Measurements from ENCODE around the gene GNG4.

The GNG4 gene

GRCh38 chr1:235610157-235610556 is 39.4 kb downstream of the GNG4 start (continued):
- no peak for TF ChIP-seq PATZ1 (CRISPR knock-in tag; IDR thresholded peaks at IDR 0.05; ENCODE audit: borderline replicate concordance)
- TF ChIP-seq PPARA (CRISPR knock-in tag; IDR thresholded peaks at IDR 0.05; ENCODE audit: borderline replicate concordance): no peak

GRCh38 chr1:235608278-235608677 is 41.3 kb downstream of the GNG4 start:
- TF ChIP-seq CSRNP3 (CRISPR knock-in tag; IDR thresholded peaks at IDR 0.05) (no peak), ZNF70 (CRISPR knock-in tag; IDR thresholded peaks at IDR 0.05) (no peak), ZC3H10 (CRISPR knock-in tag; IDR thresholded peaks at IDR 0.05) (no peak), ZFP30 (CRISPR knock-in tag; IDR thresholded peaks at IDR 0.05) (no peak), ESRRG (CRISPR knock-in tag; IDR thresholded peaks at IDR 0.05) (no peak), POU6F1 (CRISPR knock-in tag; IDR thresholded peaks at IDR 0.05; ENCODE audit: borderline replicate concordance, low read depth) (no peak), GLIS3 (CRISPR knock-in tag; IDR thresholded peaks at IDR 0.05) (no peak), SNAI2 (CRISPR knock-in tag; IDR thresholded peaks at IDR 0.05) (no peak), ZNF8 (CRISPR knock-in tag; IDR thresholded peaks at IDR 0.05) (no peak), OSR1 (CRISPR knock-in tag; IDR thresholded peaks at IDR 0.05) (no peak), ZNF565 (CRISPR knock-in tag; conservative IDR thresholded peaks at IDR 0.05; ENCODE audit: low read depth) (no peak), PPARA (CRISPR knock-in tag; IDR thresholded peaks at IDR 0.05; ENCODE audit: borderline replicate concordance) (no peak), TCF4 (CRISPR knock-in tag; IDR thresholded peaks at IDR 0.05; ENCODE audit: borderline replicate concordance) (no peak), BACH2 (CRISPR knock-in tag; IDR thresholded peaks at IDR 0.05; ENCODE audit: borderline replicate concordance) (no peak), ISL1 (CRISPR knock-in tag; IDR thresholded peaks at IDR 0.05) (no peak), TSHZ2 (CRISPR knock-in tag; IDR thresholded peaks at IDR 0.05) (no peak), ZFP3 (CRISPR knock-in tag; IDR thresholded peaks at IDR 0.05) (no peak), PATZ1 (CRISPR knock-in tag; IDR thresholded peaks at IDR 0.05; ENCODE audit: borderline replicate concordance) (no peak), CREB5 (CRISPR knock-in tag; IDR thresholded peaks at IDR 0.05; ENCODE audit: low read depth) (no peak), CSDC2 (CRISPR knock-in tag; IDR thresholded peaks at IDR 0.05) (no peak)
- no peak for ATAC-seq

GRCh38 chr1:235607284-235607683 is 42.3 kb downstream of the GNG4 start:
- ATAC-seq: no peak
- TF ChIP-seq CSRNP3 (CRISPR knock-in tag; IDR thresholded peaks at IDR 0.05) (no peak), RARB (CRISPR knock-in tag; IDR thresholded peaks at IDR 0.05) (no peak), OSR1 (CRISPR knock-in tag; IDR thresholded peaks at IDR 0.05) (no peak), CSDC2 (CRISPR knock-in tag; IDR thresholded peaks at IDR 0.05) (no peak), ZNF70 (CRISPR knock-in tag; IDR thresholded peaks at IDR 0.05) (no peak), TSHZ2 (CRISPR knock-in tag; IDR thresholded peaks at IDR 0.05) (no peak), ZFP30 (CRISPR knock-in tag; IDR thresholded peaks at IDR 0.05) (no peak), ISL1 (CRISPR knock-in tag; IDR thresholded peaks at IDR 0.05) (no peak), CREB5 (CRISPR knock-in tag; IDR thresholded peaks at IDR 0.05; ENCODE audit: low read depth) (no peak)
